ENCODE measurements around the gene ZCCHC9. TPM values are rescaled to one million over a fixed set of nuclear protein-coding genes. Genes with fewer than 3 reads are reported as not detected.

Gene ZCCHC9
- total and polyA plus RNA-seq, 2 donors (not counting 1 experiment from before 2014, with no cell fraction given) = 44.4 to 50.9 TPM

- Histone ChIP-seq H3K79me2 (ENCODE audit: control insufficient read depth, insufficient read depth, low read length) (no peaks in the 10 kb centered on the region), H3K27ac (ENCODE audit: insufficient read depth, low read length) (no peak overlapping the region), H3K27me3 (ENCODE audit: control insufficient read depth, insufficient read depth, low read length) (no peaks in the 10 kb centered on the region), H3K9me3 (ENCODE audit: control insufficient read depth, insufficient read depth, low read depth, low read length) (no peaks in the 10 kb centered on the region), H3K4me3 (replicated peaks in 1 of 4; ENCODE audit: control extremely low read depth in 1 of 4, insufficient read depth in 1 of 4, low read depth in 3 of 4, low read length in 4 of 4) (no peak overlapping the region), H3K9ac (ENCODE audit: insufficient read depth, low read length) (no peak overlapping the region), H3K36me3 (ENCODE audit: control insufficient read depth, insufficient read depth, low read length) (peaks cover 3% of the 10 kb centered on the region), H2AFZ (ENCODE audit: low read length) (no peak overlapping the region), H4K20me1 (ENCODE audit: control insufficient read depth, extremely low read depth, insufficient read depth, low read length) (no peaks in the 10 kb centered on the region), H3K4me2 (ENCODE audit: extremely low read depth, insufficient read depth, low read length) (no peak overlapping the region), H3K4me1 (ENCODE audit: control insufficient read depth, extremely low read depth, insufficient read depth, low read length) (peaks cover 2% of the 10 kb centered on the region)
- peak in 1 of 2 donors; percentile 64 for DNase-seq (ENCODE audit: low read depth in 2 of 2)
- no peak for TF ChIP-seq CTCF (conservative IDR thresholded peaks at IDR 0.05 in 1 of 2, IDR thresholded peaks at IDR 0.05 in 1 of 2; ENCODE audit: low read depth in 1 of 2, low read length in 2 of 2)
- TF ChIP-seq EZH2 (IDR thresholded peaks at IDR 0.05; ENCODE audit: low read length, missing control alignments) = no peak
Observed at GRCh38 chr5:81316571-81316970, 15.2 kb downstream of the ZCCHC9 start.

DNA sequence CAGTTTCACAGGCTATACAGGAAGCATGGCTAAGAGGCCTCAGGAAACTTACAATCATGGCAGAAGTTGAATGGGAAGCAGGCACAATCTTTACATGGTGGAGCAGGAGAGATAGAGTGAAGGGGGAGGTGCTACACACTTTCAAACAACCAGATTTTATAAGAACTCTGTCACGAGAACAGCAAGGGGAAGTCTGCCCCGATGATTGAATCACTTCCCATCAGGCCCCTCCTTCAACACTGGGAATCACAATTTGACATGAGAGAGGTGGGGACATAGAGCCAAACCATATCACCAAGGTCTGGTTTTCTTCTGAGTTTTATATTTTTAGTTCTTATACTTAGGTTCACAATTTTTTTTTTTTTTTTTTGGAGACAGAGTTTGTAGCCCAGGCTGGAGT is 16.1 kb downstream of the ZCCHC9 start:
- H3K27me3 ChIP-seq (ENCODE audit: control insufficient read depth, insufficient read depth, low read length) = no peaks in the 10 kb centered on the region
- TF ChIP-seq CTCF (conservative IDR thresholded peaks at IDR 0.05 in 1 of 2, IDR thresholded peaks at IDR 0.05 in 1 of 2; ENCODE audit: low read depth in 1 of 2, low read length in 2 of 2) (no peak), EZH2 (IDR thresholded peaks at IDR 0.05; ENCODE audit: low read length, missing control alignments) (no peak)

GRCh38 chr5:81326554-81326953 is 25.2 kb downstream of the ZCCHC9 start:
- Histone ChIP-seq H3K79me2 (ENCODE audit: control insufficient read depth, insufficient read depth, low read length) (no peaks in the 10 kb centered on the region), H3K4me3 (replicated peaks in 1 of 4; ENCODE audit: control extremely low read depth in 1 of 4, insufficient read depth in 1 of 4, low read depth in 3 of 4, low read length in 4 of 4) (no peak overlapping the region), H3K36me3 (ENCODE audit: control insufficient read depth, insufficient read depth, low read length) (no peaks in the 10 kb centered on the region), H3K27me3 (ENCODE audit: control insufficient read depth, insufficient read depth, low read length) (no peaks in the 10 kb centered on the region), H2AFZ (ENCODE audit: low read length) (no peak overlapping the region), H3K9ac (ENCODE audit: insufficient read depth, low read length) (no peak overlapping the region), H3K4me2 (ENCODE audit: extremely low read depth, insufficient read depth, low read length) (no peak overlapping the region), H4K20me1 (ENCODE audit: control insufficient read depth, extremely low read depth, insufficient read depth, low read length) (no peaks in the 10 kb centered on the region), H3K9me3 (ENCODE audit: control insufficient read depth, insufficient read depth, low read depth, low read length) (no peaks in the 10 kb centered on the region), H3K27ac (ENCODE audit: insufficient read depth, low read length) (no peak overlapping the region), H3K4me1 (ENCODE audit: control insufficient read depth, extremely low read depth, insufficient read depth, low read length) (no peaks in the 10 kb centered on the region)
- DNase-seq (ENCODE audit: low read depth in 2 of 2) = peak in 1 of 2 donors; percentile 13
- TF ChIP-seq EZH2 (IDR thresholded peaks at IDR 0.05; ENCODE audit: low read length, missing control alignments) = no peak
- TF ChIP-seq CTCF (conservative IDR thresholded peaks at IDR 0.05 in 1 of 2, IDR thresholded peaks at IDR 0.05 in 1 of 2; ENCODE audit: low read depth in 1 of 2, low read length in 2 of 2) = no peak

More for the DNA sequence above, 16.1 kb downstream of the ZCCHC9 start:
- H3K27ac ChIP-seq (ENCODE audit: insufficient read depth, low read length) = no peak overlapping the region
- no peaks in the 10 kb centered on the region for H3K79me2 ChIP-seq (ENCODE audit: control insufficient read depth, insufficient read depth, low read length)
- no peak overlapping the region for H3K4me3 ChIP-seq (replicated peaks in 1 of 4; ENCODE audit: control extremely low read depth in 1 of 4, insufficient read depth in 1 of 4, low read depth in 3 of 4, low read length in 4 of 4)
- no peak overlapping the region for H2AFZ ChIP-seq (ENCODE audit: low read length)
- no peaks in the 10 kb centered on the region for H3K36me3 ChIP-seq (ENCODE audit: control insufficient read depth, insufficient read depth, low read length)
- no peak for DNase-seq (ENCODE audit: low read depth in 2 of 2)
- H3K4me2 ChIP-seq (ENCODE audit: extremely low read depth, insufficient read depth, low read length) = no peak overlapping the region
- H4K20me1 ChIP-seq (ENCODE audit: control insufficient read depth, extremely low read depth, insufficient read depth, low read length) = no peaks in the 10 kb centered on the region
- H3K9ac ChIP-seq (ENCODE audit: insufficient read depth, low read length) = no peak overlapping the region
- peaks cover 2% of the 10 kb centered on the region for H3K4me1 ChIP-seq (ENCODE audit: control insufficient read depth, extremely low read depth, insufficient read depth, low read length)
- H3K9me3 ChIP-seq (ENCODE audit: control insufficient read depth, insufficient read depth, low read depth, low read length) = no peaks in the 10 kb centered on the region
